B cell (primary cell): ENCODE data around the gene SETBP1. TPM values are rescaled to one million over a fixed set of nuclear protein-coding genes. Genes with fewer than 3 reads are reported as not detected.

Source experiments
- ATAC-seq: fragments of 200-7000 bp; cut with Tn5 transposase; one replicate; pipeline ENCODE4 v1.10.0; 2021; ENCODE audit warnings: low read depth, mild to moderate bottlenecking, moderate number of reproducible peaks, moderate library complexity
- CTCF ChIA-PET: fragments of 350-600 bp; sonication (Branson Sonifier 250); formaldehyde crosslinking; loops from one replicate; lab custom pipeline; 2021; ENCODE audit warnings: antibody characterized with exemption, inconsistent platforms; lab: Charles Lee
- POLR2A ChIA-PET: fragments of 350-600 bp; sonication (Branson Sonifier 250); formaldehyde crosslinking; loops from one replicate; lab custom pipeline; 2021; ENCODE audit warnings: antibody characterized with exemption; lab: Charles Lee
- DNase-seq: peaks from one replicate; pipeline ENCODE4 v3.0.0; 2013
- H2AFZ ChIP-seq: 2 replicates; pipeline ENCODE4 v1.6.1; 2012; ENCODE audit warnings: mild to moderate bottlenecking, low read depth, low read length; ENCODE audit not compliant: insufficient read depth, poor library complexity, severe bottlenecking
- H3K27ac ChIP-seq, 2 donors: 1 replicate in 1 of 2; 2 replicates in 1 of 2; pipeline ENCODE4 v1.5.1; 2012 to 2013; ENCODE audit warnings: low read length in 2 of 2, mild to moderate bottlenecking in 2 of 2, moderate library complexity in 1 of 2
- H3K27me3 ChIP-seq, 4 experiments: fragments of 200-600 bp in 1 of 4; sonication (generic) in 1 of 4; replicated peaks in 1 of 4; 1 replicate in 2 of 4; 2 replicates in 2 of 4; pipeline versions ENCODE4 v1.6.1 to v1.7.0; 2013 to 2016; ENCODE audit warnings: low read length in 3 of 4, mild to moderate bottlenecking in 2 of 4, mixed read lengths in 1 of 4, moderate library complexity in 1 of 4; ENCODE audit not compliant: insufficient read depth in 4 of 4, control insufficient read depth in 3 of 4; ENCODE audit errors: control extremely low read depth in 1 of 4
- H3K36me3 ChIP-seq, 2 experiments: replicated peaks in 1 of 2; 1 replicate in 1 of 2; 2 replicates in 1 of 2; pipeline versions ENCODE4 v1.6.1 to v1.7.1; 2013; ENCODE audit warnings: low read length in 1 of 2; ENCODE audit not compliant: insufficient read depth in 2 of 2, control insufficient read depth in 1 of 2; ENCODE audit errors: control extremely low read depth in 1 of 2, extremely low read depth in 1 of 2
- H3K4me1 ChIP-seq, 2 donors: fragments of 200-600 bp in 1 of 2; sonication (generic) in 1 of 2; 1 replicate in 1 of 2; 2 replicates in 1 of 2; pipeline versions ENCODE4 v1.5.1 to v1.6.1; 2013 to 2017; ENCODE audit warnings: low read length in 2 of 2; ENCODE audit not compliant: control insufficient read depth in 2 of 2, insufficient read depth in 2 of 2
- H3K4me2 ChIP-seq: replicated peaks from 2 replicates; pipeline ENCODE3; 2012; ENCODE audit warnings: mild to moderate bottlenecking, low read depth, low read length; ENCODE audit not compliant: poor library complexity, severe bottlenecking
- H3K4me3 ChIP-seq, 5 experiments: fragments of 200-600 bp in 1 of 5; sonication (generic) in 1 of 5; 1 replicate in 3 of 5; 2 replicates in 2 of 5; pipeline versions ENCODE4 v1.5.1 to v1.7.0; 2011 to 2016; ENCODE audit warnings: low read length in 4 of 5, mild to moderate bottlenecking in 4 of 5, low read depth in 2 of 5, control low read depth in 1 of 5, moderate library complexity in 1 of 5; ENCODE audit not compliant: insufficient read depth in 1 of 5; ENCODE audit errors: control extremely low read depth in 1 of 5, extremely low read depth in 1 of 5
- H3K79me2 ChIP-seq: fragments of 200-600 bp; sonication (generic); one replicate; pipeline ENCODE4 v1.6.0; 2016; ENCODE audit warnings: low read length; ENCODE audit not compliant: control insufficient read depth, insufficient read depth
- H3K9ac ChIP-seq: fragments of 200-600 bp; sonication (generic); 2 replicates; pipeline ENCODE4 v1.6.1; 2017; ENCODE audit warnings: mild to moderate bottlenecking, low read length, moderate library complexity
- H3K9me3 ChIP-seq, 3 donors: one replicate each; pipeline versions ENCODE4 v1.6.1 to v1.7.1; 2013; ENCODE audit warnings: low read length in 2 of 3; ENCODE audit not compliant: control insufficient read depth in 2 of 3, insufficient read depth in 1 of 3; ENCODE audit errors: control extremely low read depth in 1 of 3
- H4K20me1 ChIP-seq: 2 replicates; pipeline ENCODE4 v1.6.0; 2012; ENCODE audit warnings: mild to moderate bottlenecking, low read length; ENCODE audit not compliant: insufficient read depth, control insufficient read depth, poor library complexity, severe bottlenecking
- H3K27ac Mint-ChIP-seq: one replicate; pipeline ENCODE4 v1.8.0; 2021; ENCODE audit warnings: mixed read lengths
- H3K27me3 Mint-ChIP-seq: one replicate; pipeline ENCODE4 v1.8.0; 2021; ENCODE audit warnings: mixed read lengths
- H3K4me1 Mint-ChIP-seq: one replicate; pipeline ENCODE4 v1.8.0; 2021; ENCODE audit warnings: mixed read lengths
- H3K4me3 Mint-ChIP-seq: one replicate; pipeline ENCODE4 v1.8.0; 2021; ENCODE audit warnings: mixed read lengths
- H3K9me3 Mint-ChIP-seq: one replicate; pipeline ENCODE4 v1.8.0; 2022; ENCODE audit warnings: mixed read lengths; ENCODE audit not compliant: insufficient read depth
- CTCF ChIP-seq: fragments of 200-600 bp; IDR thresholded peaks from one replicate; pipeline ENCODE4 v1.8.0; 2022; ENCODE audit warnings: antibody characterized with exemption, mild to moderate bottlenecking
- EZH2 ChIP-seq: IDR thresholded peaks from 2 replicates; pipeline ENCODE4 v1.6.1; 2012; ENCODE audit warnings: borderline replicate concordance, low read depth, mild to moderate bottlenecking, moderate library complexity, low read length; ENCODE audit not compliant: insufficient read depth, poor library complexity, severe bottlenecking
- WGBS: methylation state at CpG from one replicate; pipeline ENCODE4 v1.1.5; 2013; ENCODE audit warnings: missing lambda C conversion rate; ENCODE audit not compliant: insufficient coverage; 5-methylcytosine and 5-hydroxymethylcytosine counted together
- intact Hi-C: fragments of 100-400 bp; cut with micrococcal nuclease; formaldehyde crosslinking; loops from one replicate; pipeline ENCODE4 v1.10.0; 2022
- polyA plus RNA-seq: library from polyadenylated mRNA; depleted of rRNA; stranded (reverse); fragments of >200 nt; gene quantifications from 2 replicates; pipeline ENCODE4 v1.2.3, GENCODE V29; 2012
- total RNA-seq, 2 donors: library from RNA; stranded (reverse); fragments of 120-200 nt in 1 of 2; gene quantifications; 1 replicate in 1 of 2; 2 replicates in 1 of 2; pipeline versions ENCODE4 v1.2.3 to v1.2.4, GENCODE V29; 2013 to 2022

Gene SETBP1
- total and polyA plus RNA-seq, 2 donors (not counting 1 experiment from before 2014, with no cell fraction given): 15.1 to 129 TPM

- no peak overlapping the region for H3K4me3 Mint-ChIP-seq
- peaks cover 1% of the 10 kb centered on the region for H3K9me3 Mint-ChIP-seq
These were observed 326.2 kb downstream of the SETBP1 start for GRCh38 chr18:45006934-45007333.

GRCh38 chr18:45007531-45007930, 326.8 kb downstream of the SETBP1 start:
- Histone ChIP-seq H3K9ac (no peak overlapping the region), H3K4me1 (peaks cover 22 to 25% of the 10 kb centered on the region in 2 donors), H3K36me3 (peaks cover 0 to 8% of the 10 kb centered on the region in 2 experiments), H3K4me2 (no peak overlapping the region), H3K79me2 (peaks cover 13% of the 10 kb centered on the region), H3K27ac (peak overlapping the region in 1 of 2 donors; percentile 63), H3K4me3 (no peak overlapping the region), H2AFZ (no peak overlapping the region), H3K27me3 (no peaks in the 10 kb centered on the region), H4K20me1 (peaks cover 13% of the 10 kb centered on the region), H3K9me3 (peaks cover 0 to 3% (median 0%) of the 10 kb centered on the region in 3 donors)
- intact Hi-C loops: no loop called here
- Mint-ChIP-seq H3K4me1 (peaks cover 40% of the 10 kb centered on the region), H3K4me3 (no peak overlapping the region), H3K9me3 (peaks cover 2% of the 10 kb centered on the region), H3K27me3 (no peaks in the 10 kb centered on the region), H3K27ac (no peak overlapping the region)
- POLR2A ChIA-PET: no interaction called here
- DNase-seq (no peak), ATAC-seq (no peak)
- TF ChIP-seq CTCF: no peak
- no peak for TF ChIP-seq EZH2
- 100% methylated on average over 2 of the region's 2 CpGs for WGBS
- CTCF ChIA-PET: no interaction called here

More at GRCh38 chr18:45006934-45007333, 326.2 kb downstream of the SETBP1 start:
- peaks cover 7% of the 10 kb centered on the region for H4K20me1 ChIP-seq
- H3K9ac ChIP-seq: no peak overlapping the region
- WGBS: no CpG with 5 or more reads among the region's 2 CpGs
- Mint-ChIP-seq H3K4me1 (peaks cover 40% of the 10 kb centered on the region), H3K27ac (no peak overlapping the region), H3K27me3 (no peaks in the 10 kb centered on the region)
- no peaks in the 10 kb centered on the region for H3K27me3 ChIP-seq
- TF ChIP-seq CTCF (no peak), EZH2 (no peak)
- no peak overlapping the region for H3K4me2 ChIP-seq
- H3K79me2 ChIP-seq: peaks cover 7% of the 10 kb centered on the region
- no peak overlapping the region for H3K4me3 ChIP-seq
- H3K27ac ChIP-seq: peak overlapping the region in 1 of 2 donors; percentile 63
- CTCF ChIA-PET: no interaction called here
- H3K36me3 ChIP-seq: peaks cover 0 to 8% of the 10 kb centered on the region in 2 experiments
- H2AFZ ChIP-seq: no peak overlapping the region
- POLR2A ChIA-PET: no interaction called here
- DNase-seq: no peak
- no peaks in the 10 kb centered on the region for H3K9me3 ChIP-seq
- no peak for ATAC-seq
- intact Hi-C loops: no loop called here
- peaks cover 22 to 25% of the 10 kb centered on the region in 2 donors for H3K4me1 ChIP-seq
